Esophagus squamous epithelium (tissue), 4 donors: ENCODE measurements around the gene EMILIN2.
"Not testable (repeated sequence)": the region's sequence is repeated elsewhere in the genome, so short reads cannot be mapped to it uniquely, and the experiment has no call there.

Experiments
- POLR2A ChIP-seq, 4 donors: fragments of 450-650 bp; IDR thresholded peaks; one replicate each; pipeline ENCODE4 v1.6.1; 2017; ENCODE audit warnings: antibody characterized with exemption in 4 of 4, mild to moderate bottlenecking in 4 of 4, moderate library complexity in 3 of 4
- TF ChIP-seq, protein P1 (sequence below), 6 experiments: fragments of 450-650 bp in 4 of 6; fragments of 200-600 bp in 2 of 6; sonication (generic) in 2 of 6; IDR thresholded peaks; one replicate each; pipeline ENCODE4 v1.5.1; 2016 to 2019; ENCODE audit warnings: antibody characterized with exemption in 6 of 6, mild to moderate bottlenecking in 4 of 6, moderate library complexity in 4 of 6

DNA sequence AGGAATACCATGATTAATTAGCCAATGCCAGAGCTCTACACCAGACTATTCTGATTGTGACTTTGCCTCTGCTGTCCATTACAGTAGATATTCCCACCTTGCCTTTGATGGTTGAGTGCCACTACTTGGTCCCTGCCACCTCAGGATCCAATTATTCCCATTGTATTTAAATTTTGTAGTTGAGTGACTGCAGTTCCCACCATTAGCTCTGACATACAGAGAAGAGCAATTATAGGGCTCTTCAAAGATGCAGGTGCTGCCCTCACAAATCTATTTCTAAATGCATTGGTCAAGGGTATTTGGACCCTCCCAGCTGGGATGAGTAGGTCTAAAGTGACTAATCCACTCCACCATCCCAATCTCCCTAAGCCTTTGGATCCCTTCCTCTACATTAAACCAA, 9.5 kb upstream of the EMILIN2 start:
- TF ChIP-seq, protein P1, sequence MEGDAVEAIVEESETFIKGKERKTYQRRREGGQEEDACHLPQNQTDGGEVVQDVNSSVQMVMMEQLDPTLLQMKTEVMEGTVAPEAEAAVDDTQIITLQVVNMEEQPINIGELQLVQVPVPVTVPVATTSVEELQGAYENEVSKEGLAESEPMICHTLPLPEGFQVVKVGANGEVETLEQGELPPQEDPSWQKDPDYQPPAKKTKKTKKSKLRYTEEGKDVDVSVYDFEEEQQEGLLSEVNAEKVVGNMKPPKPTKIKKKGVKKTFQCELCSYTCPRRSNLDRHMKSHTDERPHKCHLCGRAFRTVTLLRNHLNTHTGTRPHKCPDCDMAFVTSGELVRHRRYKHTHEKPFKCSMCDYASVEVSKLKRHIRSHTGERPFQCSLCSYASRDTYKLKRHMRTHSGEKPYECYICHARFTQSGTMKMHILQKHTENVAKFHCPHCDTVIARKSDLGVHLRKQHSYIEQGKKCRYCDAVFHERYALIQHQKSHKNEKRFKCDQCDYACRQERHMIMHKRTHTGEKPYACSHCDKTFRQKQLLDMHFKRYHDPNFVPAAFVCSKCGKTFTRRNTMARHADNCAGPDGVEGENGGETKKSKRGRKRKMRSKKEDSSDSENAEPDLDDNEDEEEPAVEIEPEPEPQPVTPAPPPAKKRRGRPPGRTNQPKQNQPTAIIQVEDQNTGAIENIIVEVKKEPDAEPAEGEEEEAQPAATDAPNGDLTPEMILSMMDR (IDR thresholded peaks at IDR 0.05): not testable (repeated sequence)
- not testable (repeated sequence) for TF ChIP-seq POLR2A (IDR thresholded peaks at IDR 0.05)
